ENCODE results near the gene HLTF. TPM values are rescaled to one million over a fixed set of nuclear protein-coding genes. Genes with fewer than 3 reads are reported as not detected.

The HLTF gene
- total RNA-seq, 4 donors from 2014 or later: 40.9 to 53.1 (median 47.7) TPM

DNA sequence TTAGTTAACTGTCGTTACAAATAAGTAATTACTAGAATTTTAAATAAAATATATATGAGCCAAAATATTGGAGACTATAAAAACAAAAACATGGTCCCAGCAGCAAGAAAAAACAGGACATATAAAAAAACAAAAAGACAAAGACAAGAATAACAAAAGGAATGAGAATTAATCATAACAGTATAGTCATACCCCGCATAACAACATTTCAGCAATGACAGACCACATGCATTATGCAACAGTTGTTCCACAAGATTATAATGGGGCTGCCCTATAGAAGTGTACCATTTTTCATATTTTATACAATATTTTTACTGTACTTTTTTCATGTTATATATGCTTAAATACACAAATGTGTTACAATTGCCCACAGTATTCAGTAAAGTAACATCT, 5.6 kb downstream of the HLTF start:
- Histone ChIP-seq H3K9me3 (no peaks in the 10 kb centered on the region), H3K27ac (no peak overlapping the region), H3K4me1 (peaks cover 3 to 6% of the 10 kb centered on the region in 2 donors), H3K36me3 (no peaks in the 10 kb centered on the region), H3K27me3 (no peaks in the 10 kb centered on the region), H3K4me3 (replicated peaks in 1 of 3) (no peak overlapping the region)
- TF ChIP-seq, protein P1, sequence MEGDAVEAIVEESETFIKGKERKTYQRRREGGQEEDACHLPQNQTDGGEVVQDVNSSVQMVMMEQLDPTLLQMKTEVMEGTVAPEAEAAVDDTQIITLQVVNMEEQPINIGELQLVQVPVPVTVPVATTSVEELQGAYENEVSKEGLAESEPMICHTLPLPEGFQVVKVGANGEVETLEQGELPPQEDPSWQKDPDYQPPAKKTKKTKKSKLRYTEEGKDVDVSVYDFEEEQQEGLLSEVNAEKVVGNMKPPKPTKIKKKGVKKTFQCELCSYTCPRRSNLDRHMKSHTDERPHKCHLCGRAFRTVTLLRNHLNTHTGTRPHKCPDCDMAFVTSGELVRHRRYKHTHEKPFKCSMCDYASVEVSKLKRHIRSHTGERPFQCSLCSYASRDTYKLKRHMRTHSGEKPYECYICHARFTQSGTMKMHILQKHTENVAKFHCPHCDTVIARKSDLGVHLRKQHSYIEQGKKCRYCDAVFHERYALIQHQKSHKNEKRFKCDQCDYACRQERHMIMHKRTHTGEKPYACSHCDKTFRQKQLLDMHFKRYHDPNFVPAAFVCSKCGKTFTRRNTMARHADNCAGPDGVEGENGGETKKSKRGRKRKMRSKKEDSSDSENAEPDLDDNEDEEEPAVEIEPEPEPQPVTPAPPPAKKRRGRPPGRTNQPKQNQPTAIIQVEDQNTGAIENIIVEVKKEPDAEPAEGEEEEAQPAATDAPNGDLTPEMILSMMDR (IDR thresholded peaks at IDR 0.05): no peak
- TF ChIP-seq POLR2A (IDR thresholded peaks at IDR 0.05): no peak
- WGBS, 2 donors: 97% methylated on average over 2 of the region's 2 CpGs
- intact Hi-C loops (cut with DNase I): no loop called here
- DNase-seq: no peak

- peaks cover 1 to 3% of the 10 kb centered on the region in 2 donors for H3K4me1 ChIP-seq
Observed at GRCh38 chr3:149080011-149080698, 6.2 kb downstream of the HLTF start.

GRCh38 chr3:149077628-149078027, 8.7 kb downstream of the HLTF start:
- intact Hi-C loops (cut with DNase I): no loop called here
- 88 to 90% methylated on average over 5 of the region's 5 CpGs for WGBS, 2 donors
- Histone ChIP-seq H3K36me3 (peaks cover 3 to 4% of the 10 kb centered on the region in 2 donors), H3K27me3 (no peaks in the 10 kb centered on the region), H3K27ac (no peak overlapping the region), H3K4me1 (no peaks in the 10 kb centered on the region), H3K9me3 (no peaks in the 10 kb centered on the region), H3K4me3 (replicated peaks in 1 of 3) (no peak overlapping the region)
- no peak for DNase-seq
- no peak for TF ChIP-seq POLR2A (IDR thresholded peaks at IDR 0.05)
- TF ChIP-seq, protein P1 (IDR thresholded peaks at IDR 0.05): no peak

More at GRCh38 chr3:149080011-149080698, 6.2 kb downstream of the HLTF start:
- 94 to 96% methylated on average over 3 of the region's 3 CpGs for WGBS, 2 donors
- H3K36me3 ChIP-seq: no peaks in the 10 kb centered on the region
- no peak for DNase-seq
- no peaks in the 10 kb centered on the region for H3K9me3 ChIP-seq
- TF ChIP-seq, protein P1 (IDR thresholded peaks at IDR 0.05): no peak
- no peak for TF ChIP-seq POLR2A (IDR thresholded peaks at IDR 0.05)
- H3K27ac ChIP-seq: no peak overlapping the region
- no peak overlapping the region for H3K4me3 ChIP-seq (replicated peaks in 1 of 3)
- intact Hi-C loops (cut with DNase I): no loop called here
- H3K27me3 ChIP-seq: no peaks in the 10 kb centered on the region

- intact Hi-C loops (cut with DNase I): no loop called here
- 96 to 98% methylated on average over 8 of the region's 8 CpGs for WGBS, 2 donors
Observed at GRCh38 chr3:149067883-149068282, 18.4 kb downstream of the HLTF start.

DNA sequence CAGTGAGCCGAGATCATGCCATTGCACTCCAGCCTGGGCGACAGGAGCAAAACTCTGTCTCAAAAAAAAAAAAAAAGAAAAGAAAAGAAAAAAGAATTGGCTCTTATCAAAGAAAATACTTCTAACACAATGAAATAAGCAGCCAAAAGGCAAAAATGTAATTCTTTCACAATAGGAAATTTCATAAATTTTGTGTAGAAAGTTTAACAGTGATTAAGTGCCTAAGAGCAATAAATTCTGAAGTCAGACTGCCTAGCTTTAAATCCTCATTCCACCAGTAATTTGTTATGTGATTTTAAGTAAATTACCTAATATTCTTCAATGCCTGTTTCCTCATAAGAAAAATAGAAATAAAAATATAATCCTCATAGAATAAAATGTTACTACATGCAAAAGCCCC, 24.6 kb downstream of the HLTF start:
- 84 to 96% methylated on average over 2 of the region's 2 CpGs for WGBS, 2 donors
- DNase-seq: no peak
- Histone ChIP-seq H3K27ac (no peak overlapping the region), H3K27me3 (no peaks in the 10 kb centered on the region), H3K4me3 (replicated peaks in 1 of 3) (no peak overlapping the region), H3K9me3 (no peaks in the 10 kb centered on the region), H3K4me1 (no peaks in the 10 kb centered on the region), H3K36me3 (peaks cover 8 to 13% of the 10 kb centered on the region in 2 donors)
- TF ChIP-seq POLR2A (IDR thresholded peaks at IDR 0.05): no peak
- TF ChIP-seq, protein P1 (IDR thresholded peaks at IDR 0.05): no peak
- intact Hi-C loops (cut with DNase I): no loop called here

More at GRCh38 chr3:149067883-149068282, 18.4 kb downstream of the HLTF start:
- Histone ChIP-seq H3K36me3 (peaks cover 9 to 10% of the 10 kb centered on the region in 2 donors), H3K4me1 (no peaks in the 10 kb centered on the region), H3K9me3 (no peaks in the 10 kb centered on the region), H3K27me3 (no peaks in the 10 kb centered on the region), H3K27ac (no peak overlapping the region), H3K4me3 (replicated peaks in 1 of 3) (no peak overlapping the region)
- DNase-seq: no peak
- TF ChIP-seq, protein P1 (IDR thresholded peaks at IDR 0.05): no peak
- no peak for TF ChIP-seq POLR2A (IDR thresholded peaks at IDR 0.05)

All from thyroid gland (tissue), 4 donors.